Nephron progenitor cell (in vitro differentiated cells): ENCODE data around the gene LRRTM3.

Source experiments
- DNase-seq: peaks from one replicate; pipeline ENCODE4 v3.0.0; 2021
- H3K27ac Mint-ChIP-seq: 2 replicates; pipeline ENCODE4 v1.8.0; 2021; ENCODE audit warnings: mild to moderate bottlenecking, moderate library complexity, mixed read lengths
- H3K27me3 Mint-ChIP-seq: 2 replicates; pipeline ENCODE4 v1.8.0; 2021; ENCODE audit warnings: mild to moderate bottlenecking, low read depth, mixed read lengths; ENCODE audit not compliant: poor library complexity
- H3K36me3 Mint-ChIP-seq: 2 replicates; pipeline ENCODE4 v1.8.0; 2021; ENCODE audit warnings: low read depth, mixed read lengths
- H3K4me1 Mint-ChIP-seq: 2 replicates; pipeline ENCODE4 v1.8.0; 2021; ENCODE audit warnings: mixed read lengths
- H3K4me3 Mint-ChIP-seq: 2 replicates; pipeline ENCODE4 v1.8.0; 2021; ENCODE audit warnings: mild to moderate bottlenecking, moderate library complexity, mixed read lengths
- H3K9me3 Mint-ChIP-seq: 2 replicates; pipeline ENCODE4 v1.8.0; 2021; ENCODE audit warnings: mild to moderate bottlenecking, moderate library complexity, mixed read lengths
- CTCF ChIP-seq: fragments of 200-600 bp; sonication (generic); IDR thresholded peaks from 2 replicates; pipeline ENCODE4 v1.5.0; 2021; ENCODE audit warnings: antibody characterized with exemption

The LRRTM3 gene

GRCh38 chr10:67140641-67141040 lies 214.8 kb downstream of the LRRTM3 start:
- Mint-ChIP-seq H3K4me3 (no peak overlapping the region), H3K4me1 (no peaks in the 10 kb centered on the region), H3K9me3 (no peaks in the 10 kb centered on the region), H3K27ac (no peak overlapping the region), H3K27me3 (no peaks in the 10 kb centered on the region), H3K36me3 (no peaks in the 10 kb centered on the region)
- no peak for DNase-seq
- TF ChIP-seq CTCF, result no peak

GRCh38 chr10:67141300-67141699 lies 215.5 kb downstream of the LRRTM3 start:
- DNase-seq, result no peak
- no peaks in the 10 kb centered on the region for H3K4me1 Mint-ChIP-seq
- no peaks in the 10 kb centered on the region for H3K36me3 Mint-ChIP-seq
- H3K27me3 Mint-ChIP-seq, result no peaks in the 10 kb centered on the region
- no peaks in the 10 kb centered on the region for H3K9me3 Mint-ChIP-seq
- no peak overlapping the region for H3K27ac Mint-ChIP-seq
- no peak overlapping the region for H3K4me3 Mint-ChIP-seq
- TF ChIP-seq CTCF, result no peak

GRCh38 chr10:67144530-67144929 lies 218.7 kb downstream of the LRRTM3 start:
- no peaks in the 10 kb centered on the region for H3K4me1 Mint-ChIP-seq
- TF ChIP-seq CTCF, result no peak
- no peak overlapping the region for H3K4me3 Mint-ChIP-seq
- no peaks in the 10 kb centered on the region for H3K9me3 Mint-ChIP-seq
- H3K36me3 Mint-ChIP-seq, result no peaks in the 10 kb centered on the region
- no peak overlapping the region for H3K27ac Mint-ChIP-seq
- DNase-seq, result no peak
- no peaks in the 10 kb centered on the region for H3K27me3 Mint-ChIP-seq
